Smooth muscle cell of the pulmonary artery (primary cell): Measurements from ENCODE around the gene ZBTB7B. TPM values are rescaled to one million over a fixed set of nuclear protein-coding genes. Genes with fewer than 3 reads are reported as not detected.

ENCODE experiments used
- total RNA-seq: library from RNA; depleted of rRNA; stranded (reverse); fragments of >200 nt; gene quantifications from 2 replicates; pipeline ENCODE4 v1.2.3, GENCODE V29; 2014

The ZBTB7B gene
- 27.9 and 31.9 TPM in 2 replicates for total RNA-seq

GRCh38 chr1:155002464-155003226 lies at the start of gene ZBTB7B:
ZBTB7B (plus strand) TSS chr1:155002802; CDS start chr1:155014661, 11,859 bp downstream.

GRCh38 chr1:154955718-154956543 lies 46.7 kb upstream of the ZBTB7B start, which contains the start of gene PBXIP1:
PBXIP1 (minus strand) TSS chr1:154956099; CDS start chr1:154953721, 2,378 bp downstream.

DNA sequence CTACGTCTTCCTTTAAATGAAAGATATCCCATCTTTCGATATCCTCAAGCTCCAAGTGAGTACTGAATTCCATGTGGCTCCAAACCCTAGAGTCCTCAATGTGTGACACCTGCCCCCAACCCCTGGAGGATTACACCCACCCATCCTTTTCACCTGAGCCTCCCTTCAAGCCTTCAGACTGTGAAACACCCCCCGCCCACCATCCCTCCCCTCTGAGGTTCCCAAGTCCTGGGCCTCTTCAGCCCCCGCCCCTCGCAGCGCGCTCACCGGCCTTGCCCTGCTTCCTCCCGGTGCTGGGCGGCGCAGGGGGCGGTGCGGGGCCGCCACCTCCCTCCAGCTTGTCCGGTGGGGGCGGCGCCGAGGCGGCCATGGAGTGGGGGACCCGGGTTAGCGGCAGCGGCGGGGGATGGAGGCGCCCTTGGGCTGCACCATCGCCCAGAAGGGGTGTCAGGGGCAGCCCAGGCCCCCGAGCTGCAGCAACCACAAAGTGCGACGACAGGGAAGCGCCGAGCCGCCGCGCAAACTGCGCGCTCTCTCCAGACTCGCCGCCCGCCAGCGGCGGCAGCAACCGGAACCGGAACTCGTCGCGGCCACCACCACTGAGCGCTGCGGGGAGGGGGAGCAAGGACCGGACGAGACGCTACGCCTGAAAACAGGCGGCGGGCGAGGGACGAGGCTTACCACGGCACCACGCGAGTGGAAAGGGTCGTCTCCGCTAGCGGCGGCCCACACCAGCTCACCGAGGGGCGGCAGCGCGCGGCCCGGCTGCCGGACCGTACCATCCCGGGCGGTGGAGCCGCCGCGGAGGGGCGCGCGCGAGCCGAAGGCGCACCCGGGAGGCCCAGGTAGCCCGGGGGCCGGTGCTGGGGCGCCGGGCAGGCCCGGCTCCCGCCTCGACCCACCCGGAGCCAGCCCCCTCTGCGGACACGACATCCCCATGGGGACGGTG lies 41.1 kb upstream of the ZBTB7B start, which contains the start of gene PYGO2:
TSS of gene PYGO2 (minus strand) at position 576 of the 949 bp plus-strand sequence. CDS start at position 370, 206 bp downstream.

GRCh38 chr1:154970631-154971340 lies 31.8 kb upstream of the ZBTB7B start, which contains the start of gene SHC1:
SHC1 (minus strand) TSS chr1:154970747; CDS start chr1:154970526, 221 bp downstream.

DNA sequence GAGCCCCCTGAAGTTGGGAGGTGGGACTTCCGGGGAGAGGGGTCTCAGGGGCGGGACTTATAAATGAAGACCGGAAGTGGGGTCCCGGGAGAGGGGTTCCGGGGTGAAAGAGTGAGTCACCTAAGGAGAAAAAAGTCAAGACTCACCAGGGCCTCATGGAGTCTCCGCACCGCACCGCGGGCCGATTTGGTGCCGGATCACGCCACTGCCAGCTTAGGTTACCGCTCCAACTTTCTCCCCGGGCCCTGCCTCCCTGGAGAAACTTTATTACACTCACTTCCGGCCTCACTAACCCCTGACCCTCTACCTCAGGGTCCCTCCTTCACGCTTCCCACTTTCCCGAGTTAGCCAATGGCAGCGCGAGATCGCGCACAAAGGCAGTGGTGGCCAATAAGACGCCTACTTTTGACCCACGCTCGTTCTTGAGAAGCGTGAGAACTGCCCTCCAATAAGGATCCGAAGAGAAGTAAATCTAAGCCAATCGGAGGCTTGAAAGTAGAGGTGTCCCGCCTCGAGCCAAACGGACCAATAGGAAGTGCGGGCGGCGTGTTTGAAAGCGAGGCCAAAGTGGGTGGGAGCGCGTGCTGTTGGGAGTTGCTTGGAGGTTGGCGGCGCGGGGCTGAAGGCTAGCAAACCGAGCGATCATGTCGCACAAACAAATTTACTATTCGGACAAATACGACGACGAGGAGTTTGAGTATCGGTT lies 28.3 kb upstream of the ZBTB7B start, which contains the start of gene CKS1B:
TSS of gene CKS1B (plus strand) at position 580 of the 706 bp plus-strand sequence. CDS start at position 645, 65 bp downstream.

DNA sequence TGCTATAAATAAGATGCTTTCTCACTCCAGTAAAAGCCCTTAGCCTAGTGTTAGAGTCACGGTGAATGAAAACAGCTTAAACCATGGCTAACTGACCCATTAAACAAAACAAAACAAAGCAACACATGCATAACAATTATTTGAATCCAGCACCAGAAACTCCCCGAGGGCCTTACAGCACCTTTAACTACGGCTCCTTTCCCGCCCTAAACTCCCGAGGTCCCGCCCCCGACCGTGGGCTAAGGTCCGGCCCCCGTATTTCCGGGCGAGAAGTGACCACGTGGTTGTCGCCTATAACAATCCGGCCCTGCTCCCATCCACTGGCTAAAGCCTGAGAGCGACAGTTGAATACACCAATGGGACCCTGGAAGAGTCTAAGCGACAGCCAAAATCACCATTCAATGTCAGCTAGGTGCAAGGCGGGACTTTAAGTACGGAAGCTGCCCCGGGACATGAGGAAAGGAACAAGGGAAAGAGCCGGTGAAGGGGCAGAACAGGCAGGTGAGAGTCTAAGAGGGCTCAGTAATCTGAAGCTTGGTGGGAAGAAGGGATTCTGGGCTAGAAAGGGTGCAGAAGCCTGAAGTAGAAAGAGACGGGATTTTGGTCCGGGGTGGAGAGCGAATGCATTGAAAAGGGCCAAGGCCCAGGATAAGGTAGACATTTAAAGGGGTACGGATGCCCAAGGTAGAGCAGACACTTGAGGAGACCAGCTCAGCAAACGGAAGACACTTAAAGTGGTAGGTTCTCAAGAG lies 19.5 kb upstream of the ZBTB7B start, which contains the start of gene FLAD1:
TSS of gene FLAD1 (plus strand) at position 448 of the 752 bp plus-strand sequence. CDS start 351 bp downstream, outside the sequence.

DNA sequence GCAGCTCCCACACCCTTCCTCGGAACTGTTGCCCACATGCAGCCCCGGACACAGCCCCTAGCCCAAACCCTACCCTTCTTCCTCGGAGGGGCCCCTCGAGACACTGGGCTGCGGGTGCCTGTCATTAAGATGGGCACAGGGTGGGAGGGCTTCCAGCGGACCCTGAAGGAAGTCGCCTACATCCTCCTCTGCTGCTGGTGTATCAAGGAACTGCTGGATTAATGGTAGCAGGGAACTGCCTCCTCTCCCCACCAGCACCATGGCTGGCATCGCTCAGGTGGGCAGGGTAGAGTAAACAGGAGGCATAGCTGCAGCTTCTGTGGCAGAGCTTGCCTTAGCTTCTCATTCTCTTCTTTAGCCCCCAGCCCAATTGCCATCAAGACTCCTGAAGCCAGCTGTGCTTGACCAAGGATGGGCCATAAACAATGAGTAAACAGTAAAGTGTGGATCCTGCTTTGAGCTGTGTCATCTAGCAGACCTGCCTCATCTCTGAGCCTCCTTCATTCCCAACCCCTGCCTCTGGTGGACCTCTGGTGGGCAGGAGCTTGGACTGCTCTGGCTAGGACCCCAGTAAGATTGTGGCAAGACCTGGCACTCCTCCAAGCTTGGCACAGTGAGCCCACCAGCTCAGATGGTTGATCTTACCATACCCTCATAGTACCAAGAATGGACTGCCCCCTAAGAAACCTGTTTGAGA lies 8.9 kb upstream of the ZBTB7B start, which contains the start of gene LENEP:
TSS of gene LENEP (plus strand) at position 15 of the 697 bp plus-strand sequence. CDS start at position 37, 22 bp downstream.

GRCh38 chr1:155033524-155033923 lies 30.9 kb downstream of the ZBTB7B start, which contains the start of the genes DCST1 and DCST2:
DCST1 (plus strand) TSS chr1:155033824; CDS start chr1:155034037, 213 bp downstream.
DCST2 (minus strand) TSS chr1:155033781; CDS start chr1:155033701, 80 bp downstream.

GRCh38 chr1:155050560-155051341 lies 48.1 kb downstream of the ZBTB7B start, which contains the start of gene ADAM15:
ADAM15 (plus strand) TSS chr1:155051316; CDS start chr1:155051387, 71 bp downstream.

GRCh38 chr1:155063550-155064110 lies 61.0 kb downstream of the ZBTB7B start, which contains the start of gene EFNA4:
EFNA4 (plus strand) TSS chr1:155063740; CDS start chr1:155063824, 84 bp downstream.

Other genes with a start within 250 kb of the ZBTB7B start
- 0.07 TPM in 2 replicates for gene KCNN3, start 132.5 kb upstream of the ZBTB7B start, total RNA-seq
- gene PMVK, start 66.1 kb upstream of the ZBTB7B start, total RNA-seq: 7.9 and 9.6 TPM in 2 replicates
- 127 and 136 TPM in 2 replicates for gene PBXIP1, start 46.7 kb upstream of the ZBTB7B start, total RNA-seq
- gene PYGO2, start 41.0 kb upstream of the ZBTB7B start, total RNA-seq: 11.1 and 11.7 TPM in 2 replicates
- 432 and 457 TPM in 2 replicates for gene SHC1, start 32.1 kb upstream of the ZBTB7B start, total RNA-seq
- gene CKS1B, start 28.1 kb upstream of the ZBTB7B start, total RNA-seq: 26.8 and 39.6 TPM in 2 replicates
- 13.0 and 21.8 TPM in 2 replicates for gene FLAD1, start 19.5 kb upstream of the ZBTB7B start, total RNA-seq
- gene LENEP, start 9.2 kb upstream of the ZBTB7B start, total RNA-seq: 0.33 TPM in 1 of 2 replicates, not detected in the other
- 0.07 TPM in 1 of 2 replicates, not detected in the other for gene DCST2, start 31.0 kb downstream of the ZBTB7B start, total RNA-seq
- not detected in 2 replicates for gene DCST1, start 31.0 kb downstream of the ZBTB7B start, total RNA-seq
- 113 and 152 TPM in 2 replicates for gene ADAM15, start 48.5 kb downstream of the ZBTB7B start, total RNA-seq
- 4.6 and 6.5 TPM in 2 replicates for gene EFNA4, start 60.9 kb downstream of the ZBTB7B start, total RNA-seq
- gene EFNA3, start 76.0 kb downstream of the ZBTB7B start, total RNA-seq: 3.1 and 4.2 TPM in 2 replicates
- gene EFNA1, start 125.1 kb downstream of the ZBTB7B start, total RNA-seq: 1.0 and 3.7 TPM in 2 replicates
- 18.8 and 22.9 TPM in 2 replicates for gene SLC50A1, start 133.1 kb downstream of the ZBTB7B start, total RNA-seq
- gene DPM3, start 137.7 kb downstream of the ZBTB7B start, total RNA-seq: 18.4 and 18.5 TPM in 2 replicates
- gene KRTCAP2, start 170.5 kb downstream of the ZBTB7B start, total RNA-seq: 137 and 153 TPM in 2 replicates
- gene TRIM46, start 171.0 kb downstream of the ZBTB7B start, total RNA-seq: 5.2 and 12.0 TPM in 2 replicates
- gene THBS3, start 205.1 kb downstream of the ZBTB7B start, total RNA-seq: 32.0 and 94.1 TPM in 2 replicates
- 29.9 and 34.6 TPM in 2 replicates for gene MTX1, start 205.9 kb downstream of the ZBTB7B start, total RNA-seq